Spleen (tissue), 11 donors: ENCODE data around the gene NRCAM. TPM values are rescaled to one million over a fixed set of nuclear protein-coding genes. Genes with fewer than 3 reads are reported as not detected.

Experiments
- DNase-seq: peaks from one replicate; pipeline ENCODE4 v3.0.0-alpha.2; 2020
- H3K27ac ChIP-seq, 8 donors: fragments of 200-600 bp; sonication (generic) in 7 of 8; 1 replicate in 4 of 8; 2 replicates in 4 of 8; pipeline versions ENCODE4 v1.5.0 to v1.8.0; 2016 to 2021; ENCODE audit warnings: inconsistent platforms in 4 of 8, mild to moderate bottlenecking in 4 of 8, moderate library complexity in 1 of 8
- H3K27me3 ChIP-seq, 7 donors: fragments of 200-600 bp; sonication (generic) in 6 of 7; replicated peaks in 1 of 7; 1 replicate in 4 of 7; 2 replicates in 3 of 7; pipeline versions ENCODE4 v1.5.0 to v1.8.0; 2016 to 2021; ENCODE audit warnings: inconsistent platforms in 3 of 7, mild to moderate bottlenecking in 1 of 7
- H3K36me3 ChIP-seq, 6 donors: fragments of 200-600 bp; sonication (generic) in 5 of 6; 1 replicate in 4 of 6; 2 replicates in 2 of 6; pipeline versions ENCODE4 v1.5.0 to v1.8.0; 2016 to 2021; ENCODE audit warnings: inconsistent platforms in 2 of 6
- H3K4me1 ChIP-seq, 6 donors: fragments of 200-600 bp; sonication (generic) in 5 of 6; 1 replicate in 3 of 6; 2 replicates in 3 of 6; pipeline versions ENCODE4 v1.5.0 to v1.8.0; 2016 to 2021; ENCODE audit warnings: inconsistent platforms in 3 of 6
- H3K4me3 ChIP-seq, 8 donors: fragments of 200-600 bp; sonication (generic) in 7 of 8; 1 replicate in 4 of 8; 2 replicates in 4 of 8; pipeline versions ENCODE4 v1.5.0 to v1.8.0; 2016 to 2021; ENCODE audit warnings: inconsistent platforms in 4 of 8, mild to moderate bottlenecking in 4 of 8, moderate library complexity in 2 of 8
- H3K9me3 ChIP-seq, 8 donors: fragments of 200-600 bp; sonication (generic) in 7 of 8; 1 replicate in 4 of 8; 2 replicates in 4 of 8; pipeline versions ENCODE4 v1.5.0 to v1.8.0; 2016 to 2021; ENCODE audit warnings: inconsistent platforms in 4 of 8
- CTCF ChIP-seq, 11 experiments: fragments of 200-600 bp in 7 of 11; fragments of 450-650 bp in 4 of 11; sonication (generic) in 4 of 11; IDR thresholded peaks in 8 of 11; conservative IDR thresholded peaks in 3 of 11; 1 replicate in 7 of 11; 2 replicates in 4 of 11; pipeline versions ENCODE4 v1.4.0 to v1.8.0; 2016 to 2021; ENCODE audit warnings: antibody characterized with exemption in 11 of 11, inconsistent platforms in 4 of 11, mild to moderate bottlenecking in 1 of 11
- POLR2A ChIP-seq, 3 donors: fragments of 450-650 bp; IDR thresholded peaks; one replicate each; pipeline ENCODE4 v1.5.1; 2017; ENCODE audit warnings: antibody characterized with exemption in 3 of 3, mild to moderate bottlenecking in 1 of 3
- POLR2AphosphoS5 ChIP-seq, 3 donors: sonication (generic); formaldehyde crosslinking; IDR thresholded peaks; one replicate each; pipeline ENCODE4 v1.5.1; 2017; ENCODE audit warnings: antibody characterized with exemption in 3 of 3
- WGBS, 5 donors: extraction: QIAGEN DNeasy Blood & Tissue Kit in 3 of 5; methylation state at CpG; one replicate each; pipeline versions ENCODE4 v1.1.5 to v1.1.7; 2013 to 2018; 5-methylcytosine and 5-hydroxymethylcytosine counted together
- intact Hi-C: fragments of 100-400 bp; cut with DNase I; formaldehyde crosslinking; loops from one replicate; pipeline ENCODE4 v1.15.0; 2023; ENCODE audit warnings: low total_unique reads
- polyA plus RNA-seq, 3 donors: library from polyadenylated mRNA; stranded (reverse); fragments of 200-250 nt; gene quantifications; one replicate each; pipeline ENCODE4 v1.2.1, GENCODE V29; 2013
- total RNA-seq, 7 donors: library from RNA; depleted of rRNA in 3 of 7; stranded (reverse); fragments of >200 nt in 3 of 7; fragmentation: NEBNext Ultra II Directional in 4 of 7; extraction: Animal tissue kit (Norgen Biotek cat#: 25700) in 4 of 7; gene quantifications; one replicate each; pipeline versions ENCODE4 v1.1.0 to v1.2.1, GENCODE V29; 2016 to 2021
- donor health status: healthy with polysubstance abuse.
- donor health status: DM: no; HTN: no; CAD: no; lungs with moderate emphysema.
- donor health status: DM: no; HTN: no; CAD: no.
- donor health status: Bipolar disorder and iron deficiency.
- donor health status: healthy.
- donor health status: DM: no; HTN: no; CAD: no.
- donor health status: DM: yes; HTN: yes; CAD: no.

NRCAM gene
- total and polyA plus RNA-seq, 10 donors: 4.1 to 88.5 (median 15.0) TPM

- Histone ChIP-seq H3K4me3 (no peak overlapping the region), H3K27me3 (no peaks in the 10 kb centered on the region), H3K9me3 (no peaks in the 10 kb centered on the region), H3K4me1 (peaks cover 4 to 22% (median 17%) of the 10 kb centered on the region in 6 donors), H3K36me3 (no peaks in the 10 kb centered on the region), H3K27ac (no peak overlapping the region)
- no peak for DNase-seq
- WGBS, 5 donors: 87 to 100% (median 96%) methylated on average over 3 of the region's 3 CpGs
- intact Hi-C loops: no loop called here
- no peak for TF ChIP-seq POLR2A (IDR thresholded peaks at IDR 0.05)
- no peak for TF ChIP-seq CTCF (IDR thresholded peaks at IDR 0.05 in 8 of 11, conservative IDR thresholded peaks at IDR 0.05 in 3 of 11)
- no peak for TF ChIP-seq POLR2AphosphoS5 (IDR thresholded peaks at IDR 0.05)
Observed at GRCh38 chr7:108137040-108137439, 319.2 kb downstream of the NRCAM start.

- Histone ChIP-seq H3K27me3 (no peaks in the 10 kb centered on the region), H3K9me3 (no peaks in the 10 kb centered on the region), H3K27ac (peak overlapping the region in 7 of 8 donors; percentile 62 to 79 (median 68)), H3K4me1 (peaks cover 4 to 22% (median 17%) of the 10 kb centered on the region in 6 donors), H3K36me3 (no peaks in the 10 kb centered on the region), H3K4me3 (no peak overlapping the region)
- TF ChIP-seq POLR2A (IDR thresholded peaks at IDR 0.05) (no peak), CTCF (IDR thresholded peaks at IDR 0.05 in 8 of 11, conservative IDR thresholded peaks at IDR 0.05 in 3 of 11) (no peak), POLR2AphosphoS5 (IDR thresholded peaks at IDR 0.05) (no peak)
- intact Hi-C loops: no loop called here
- 40 to 66% (median 53%) methylated on average over 4 of the region's 4 CpGs for WGBS, 5 donors
- no peak for DNase-seq
Observed at GRCh38 chr7:108136191-108136688, 320.0 kb downstream of the NRCAM start.

GRCh38 chr7:108135446-108136190 is 320.6 kb downstream of the NRCAM start:
- Histone ChIP-seq H3K9me3 (no peaks in the 10 kb centered on the region), H3K27ac (peak overlapping the region in 7 of 8 donors; percentile 62 to 79 (median 68)), H3K27me3 (no peaks in the 10 kb centered on the region), H3K36me3 (no peaks in the 10 kb centered on the region), H3K4me1 (peaks cover 4 to 22% (median 17%) of the 10 kb centered on the region in 6 donors), H3K4me3 (peak overlapping the region in 1 of 8 donors; percentile 16)
- peak; percentile 82 for DNase-seq
- intact Hi-C loops: no loop called here
- 39 to 63% (median 41%) methylated on average over 7 of the region's 7 CpGs for WGBS, 5 donors
- TF ChIP-seq CTCF (IDR thresholded peaks at IDR 0.05 in 8 of 11, conservative IDR thresholded peaks at IDR 0.05 in 3 of 11) (no peak), POLR2AphosphoS5 (IDR thresholded peaks at IDR 0.05) (no peak), POLR2A (IDR thresholded peaks at IDR 0.05) (no peak)

GRCh38 chr7:108134486-108134885 is 321.8 kb downstream of the NRCAM start:
- intact Hi-C loops: no loop called here
- TF ChIP-seq CTCF (IDR thresholded peaks at IDR 0.05 in 8 of 11, conservative IDR thresholded peaks at IDR 0.05 in 3 of 11) (no peak), POLR2A (IDR thresholded peaks at IDR 0.05) (no peak), POLR2AphosphoS5 (IDR thresholded peaks at IDR 0.05) (no peak)
- H3K9me3 ChIP-seq: no peaks in the 10 kb centered on the region
- no peaks in the 10 kb centered on the region for H3K27me3 ChIP-seq
- WGBS, 5 donors: 93 to 100% (median 98%) methylated on average over 1 of the region's 1 CpG
- no peaks in the 10 kb centered on the region for H3K36me3 ChIP-seq
- no peak for DNase-seq
- no peak overlapping the region for H3K27ac ChIP-seq
- H3K4me3 ChIP-seq: no peak overlapping the region
- peaks cover 4 to 22% (median 17%) of the 10 kb centered on the region in 6 donors for H3K4me1 ChIP-seq
